ENCODE data around the gene PRKCE.

DNA sequence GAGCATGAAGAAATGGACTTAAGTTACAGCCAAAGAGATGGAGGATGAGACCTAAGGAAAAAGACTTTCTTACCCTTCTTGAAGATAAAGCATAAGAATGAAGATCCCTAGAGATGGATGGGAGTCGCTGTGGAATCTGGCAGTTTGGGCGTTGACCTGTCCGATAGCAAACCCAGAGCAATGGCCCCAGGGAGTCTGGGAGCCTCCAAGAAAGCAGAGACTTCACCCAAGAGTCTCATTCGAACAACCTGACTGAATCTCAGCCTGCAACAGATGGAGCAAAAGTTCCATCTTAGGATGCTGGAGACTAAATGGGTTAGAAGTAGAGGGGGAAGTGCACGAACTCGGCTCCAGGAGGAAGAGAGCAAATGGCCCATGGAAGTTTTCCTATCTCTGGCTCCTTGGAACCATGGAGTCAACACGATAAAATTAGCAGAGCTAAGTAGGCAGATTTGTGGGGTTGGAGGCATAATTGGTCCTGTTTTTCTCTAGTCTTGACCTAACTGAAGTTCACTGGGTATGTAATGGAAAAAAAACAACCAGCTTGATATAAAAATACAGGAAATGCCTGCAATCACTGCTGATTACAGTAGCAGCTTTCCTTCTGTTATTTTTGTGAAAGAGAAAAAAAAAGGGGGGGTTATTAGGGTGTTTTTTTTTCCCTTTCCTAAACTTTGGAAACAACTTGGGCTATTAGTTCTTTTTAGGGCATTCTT lies 467.3 kb downstream of the PRKCE start:
- TF ChIP-seq, protein P1, sequence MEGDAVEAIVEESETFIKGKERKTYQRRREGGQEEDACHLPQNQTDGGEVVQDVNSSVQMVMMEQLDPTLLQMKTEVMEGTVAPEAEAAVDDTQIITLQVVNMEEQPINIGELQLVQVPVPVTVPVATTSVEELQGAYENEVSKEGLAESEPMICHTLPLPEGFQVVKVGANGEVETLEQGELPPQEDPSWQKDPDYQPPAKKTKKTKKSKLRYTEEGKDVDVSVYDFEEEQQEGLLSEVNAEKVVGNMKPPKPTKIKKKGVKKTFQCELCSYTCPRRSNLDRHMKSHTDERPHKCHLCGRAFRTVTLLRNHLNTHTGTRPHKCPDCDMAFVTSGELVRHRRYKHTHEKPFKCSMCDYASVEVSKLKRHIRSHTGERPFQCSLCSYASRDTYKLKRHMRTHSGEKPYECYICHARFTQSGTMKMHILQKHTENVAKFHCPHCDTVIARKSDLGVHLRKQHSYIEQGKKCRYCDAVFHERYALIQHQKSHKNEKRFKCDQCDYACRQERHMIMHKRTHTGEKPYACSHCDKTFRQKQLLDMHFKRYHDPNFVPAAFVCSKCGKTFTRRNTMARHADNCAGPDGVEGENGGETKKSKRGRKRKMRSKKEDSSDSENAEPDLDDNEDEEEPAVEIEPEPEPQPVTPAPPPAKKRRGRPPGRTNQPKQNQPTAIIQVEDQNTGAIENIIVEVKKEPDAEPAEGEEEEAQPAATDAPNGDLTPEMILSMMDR (IDR thresholded peaks at IDR 0.05) = no peak
- no peak for TF ChIP-seq EZH2 (IDR thresholded peaks at IDR 0.05; ENCODE audit: borderline replicate concordance, insufficient read depth, low read depth, low read length, poor library complexity, severe bottlenecking)
